Measurements from ENCODE around the gene DUSP2. TPM values are rescaled to one million over a fixed set of nuclear protein-coding genes. Genes with fewer than 3 reads are reported as not detected.
A peak's percentile ranks its signal among the peaks of the same experiment; 100 is the strongest.

DUSP2 gene
- total and polyA plus RNA-seq, 10 of the 15 experiments (the other 5 are each of a cell fraction or from before 2014, with no cell fraction given): 9.7 to 212 (median 57.2) TPM

DNA sequence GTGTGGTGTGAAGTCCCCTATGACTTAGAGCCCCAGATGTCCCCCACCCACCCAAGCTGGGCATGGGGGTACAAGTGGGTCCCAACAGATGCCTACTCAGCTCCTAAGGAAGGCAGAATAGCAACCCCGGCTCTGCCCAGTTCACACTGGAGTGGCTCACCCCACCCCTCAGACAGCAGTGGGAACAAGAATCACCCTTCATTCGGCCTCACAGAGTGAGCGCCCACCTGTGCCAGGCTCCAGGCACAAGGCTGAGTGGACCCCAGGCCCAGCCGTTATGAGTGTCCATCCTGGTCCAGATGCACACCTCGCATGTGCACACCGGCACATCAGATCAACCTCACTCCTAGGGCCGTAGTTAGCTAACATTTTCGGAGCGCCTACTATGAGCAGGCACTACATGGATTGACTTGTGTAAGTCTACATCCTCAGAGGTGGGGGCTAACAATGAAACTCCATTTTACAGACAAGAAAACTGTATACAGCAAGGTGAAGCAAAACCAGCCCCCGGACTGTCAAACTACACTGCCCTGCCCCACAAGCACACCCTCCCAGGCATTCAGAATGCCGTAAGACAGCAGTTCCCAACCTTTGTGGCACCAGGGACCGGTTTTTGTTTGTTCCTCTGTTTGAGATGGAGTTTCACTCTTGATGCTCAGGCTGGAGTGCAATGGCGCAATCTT, 4.2 kb downstream of the DUSP2 start (continued):
- TF ChIP-seq ZNF274 (IDR thresholded peaks at IDR 0.05; ENCODE audit: insufficient read depth, insufficient read length) (no peak), SMAD5 (IDR thresholded peaks at IDR 0.05; ENCODE audit: low read depth) (0 out of 2 replicates have a peak, but pooled peaks have one; percentile 85), GATAD2B (conservative IDR thresholded peaks at IDR 0.05; ENCODE audit: low read depth) (no peak), IKZF1 (conservative IDR thresholded peaks at IDR 0.05) (no peak), TARDBP (IDR thresholded peaks at IDR 0.05; ENCODE audit: borderline replicate concordance) (no peak), POLR2AphosphoS5 (IDR thresholded peaks at IDR 0.05; ENCODE audit: low read length) (peak; percentile 93), SMC3 (IDR thresholded peaks at IDR 0.05; ENCODE audit: borderline replicate concordance, low read length) (no peak), SP1 (IDR thresholded peaks at IDR 0.05; ENCODE audit: low read depth, low read length) (no peak), ZNF687 (IDR thresholded peaks at IDR 0.05) (no peak), MYB (IDR thresholded peaks at IDR 0.05; ENCODE audit: borderline replicate concordance, low read depth, low read length) (no peak), NR2F1 (conservative IDR thresholded peaks at IDR 0.05) (no peak), SKIL (IDR thresholded peaks at IDR 0.05; ENCODE audit: low read depth, poor library complexity, severe bottlenecking) (no peak)
- TF ChIP-seq, protein P1, sequence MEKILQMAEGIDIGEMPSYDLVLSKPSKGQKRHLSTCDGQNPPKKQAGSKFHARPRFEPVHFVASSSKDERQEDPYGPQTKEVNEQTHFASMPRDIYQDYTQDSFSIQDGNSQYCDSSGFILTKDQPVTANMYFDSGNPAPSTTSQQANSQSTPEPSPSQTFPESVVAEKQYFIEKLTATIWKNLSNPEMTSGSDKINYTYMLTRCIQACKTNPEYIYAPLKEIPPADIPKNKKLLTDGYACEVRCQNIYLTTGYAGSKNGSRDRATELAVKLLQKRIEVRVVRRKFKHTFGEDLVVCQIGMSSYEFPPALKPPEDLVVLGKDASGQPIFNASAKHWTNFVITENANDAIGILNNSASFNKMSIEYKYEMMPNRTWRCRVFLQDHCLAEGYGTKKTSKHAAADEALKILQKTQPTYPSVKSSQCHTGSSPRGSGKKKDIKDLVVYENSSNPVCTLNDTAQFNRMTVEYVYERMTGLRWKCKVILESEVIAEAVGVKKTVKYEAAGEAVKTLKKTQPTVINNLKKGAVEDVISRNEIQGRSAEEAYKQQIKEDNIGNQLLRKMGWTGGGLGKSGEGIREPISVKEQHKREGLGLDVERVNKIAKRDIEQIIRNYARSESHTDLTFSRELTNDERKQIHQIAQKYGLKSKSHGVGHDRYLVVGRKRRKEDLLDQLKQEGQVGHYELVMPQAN (conservative IDR thresholded peaks at IDR 0.05): no peak
- TF ChIP-seq, protein P2, sequence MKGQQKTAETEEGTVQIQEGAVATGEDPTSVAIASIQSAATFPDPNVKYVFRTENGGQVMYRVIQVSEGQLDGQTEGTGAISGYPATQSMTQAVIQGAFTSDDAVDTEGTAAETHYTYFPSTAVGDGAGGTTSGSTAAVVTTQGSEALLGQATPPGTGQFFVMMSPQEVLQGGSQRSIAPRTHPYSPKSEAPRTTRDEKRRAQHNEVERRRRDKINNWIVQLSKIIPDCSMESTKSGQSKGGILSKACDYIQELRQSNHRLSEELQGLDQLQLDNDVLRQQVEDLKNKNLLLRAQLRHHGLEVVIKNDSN (IDR thresholded peaks at IDR 0.05; ENCODE audit: borderline replicate concordance, extremely low read length, insufficient read depth, low read depth, low read length): no peak
- TF ChIP-seq, protein P3, sequence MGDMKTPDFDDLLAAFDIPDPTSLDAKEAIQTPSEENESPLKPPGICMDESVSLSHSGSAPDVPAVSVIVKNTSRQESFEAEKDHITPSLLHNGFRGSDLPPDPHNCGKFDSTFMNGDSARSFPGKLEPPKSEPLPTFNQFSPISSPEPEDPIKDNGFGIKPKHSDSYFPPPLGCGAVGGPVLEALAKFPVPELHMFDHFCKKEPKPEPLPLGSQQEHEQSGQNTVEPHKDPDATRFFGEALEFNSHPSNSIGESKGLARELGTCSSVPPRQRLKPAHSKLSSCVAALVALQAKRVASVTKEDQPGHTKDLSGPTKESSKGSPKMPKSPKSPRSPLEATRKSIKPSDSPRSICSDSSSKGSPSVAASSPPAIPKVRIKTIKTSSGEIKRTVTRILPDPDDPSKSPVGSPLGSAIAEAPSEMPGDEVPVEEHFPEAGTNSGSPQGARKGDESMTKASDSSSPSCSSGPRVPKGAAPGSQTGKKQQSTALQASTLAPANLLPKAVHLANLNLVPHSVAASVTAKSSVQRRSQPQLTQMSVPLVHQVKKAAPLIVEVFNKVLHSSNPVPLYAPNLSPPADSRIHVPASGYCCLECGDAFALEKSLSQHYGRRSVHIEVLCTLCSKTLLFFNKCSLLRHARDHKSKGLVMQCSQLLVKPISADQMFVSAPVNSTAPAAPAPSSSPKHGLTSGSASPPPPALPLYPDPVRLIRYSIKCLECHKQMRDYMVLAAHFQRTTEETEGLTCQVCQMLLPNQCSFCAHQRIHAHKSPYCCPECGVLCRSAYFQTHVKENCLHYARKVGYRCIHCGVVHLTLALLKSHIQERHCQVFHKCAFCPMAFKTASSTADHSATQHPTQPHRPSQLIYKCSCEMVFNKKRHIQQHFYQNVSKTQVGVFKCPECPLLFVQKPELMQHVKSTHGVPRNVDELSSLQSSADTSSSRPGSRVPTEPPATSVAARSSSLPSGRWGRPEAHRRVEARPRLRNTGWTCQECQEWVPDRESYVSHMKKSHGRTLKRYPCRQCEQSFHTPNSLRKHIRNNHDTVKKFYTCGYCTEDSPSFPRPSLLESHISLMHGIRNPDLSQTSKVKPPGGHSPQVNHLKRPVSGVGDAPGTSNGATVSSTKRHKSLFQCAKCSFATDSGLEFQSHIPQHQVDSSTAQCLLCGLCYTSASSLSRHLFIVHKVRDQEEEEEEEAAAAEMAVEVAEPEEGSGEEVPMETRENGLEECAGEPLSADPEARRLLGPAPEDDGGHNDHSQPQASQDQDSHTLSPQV (IDR thresholded peaks at IDR 0.05): no peak

All from GM12878 (cell line).